ENCODE results near the gene AFF3. TPM values are rescaled to one million over a fixed set of nuclear protein-coding genes. Genes with fewer than 3 reads are reported as not detected.

Gene AFF3
- total RNA-seq, 1 experiment from 2014 or later = 0.07 TPM

- no peak for DNase-seq
- Histone ChIP-seq H3K4me3 (ENCODE audit: insufficient read depth, low read depth, low read length) (no peak overlapping the region), H3K27me3 (ENCODE audit: control insufficient read depth, insufficient read depth, low read length) (no peaks in the 10 kb centered on the region), H3K36me3 (replicated peaks; ENCODE audit: control insufficient read depth, insufficient read depth, low read length) (no peaks in the 10 kb centered on the region)
These were observed 435.7 kb downstream of the AFF3 start for GRCh38 chr2:99706735-99707134.

DNA sequence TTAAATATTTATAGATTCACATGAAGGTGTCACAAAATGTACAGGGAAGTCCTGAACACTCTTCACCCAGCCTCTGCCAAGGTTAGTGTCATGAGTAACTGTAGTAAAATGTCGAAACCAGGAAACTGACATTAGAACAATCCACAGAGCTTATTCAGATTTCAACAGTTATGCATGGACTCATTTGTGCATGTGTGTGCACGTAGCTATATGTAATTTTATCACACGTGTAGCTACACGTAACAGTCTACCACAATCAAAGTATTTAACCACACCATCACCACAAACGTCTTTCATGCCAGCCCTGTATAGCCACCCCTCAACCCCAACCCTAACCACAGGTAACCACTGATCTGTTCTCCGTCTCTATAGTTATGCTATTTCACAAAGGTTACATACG is 440.9 kb downstream of the AFF3 start:
- Histone ChIP-seq H3K4me3 (ENCODE audit: insufficient read depth, low read depth, low read length) (no peak overlapping the region), H3K36me3 (replicated peaks; ENCODE audit: control insufficient read depth, insufficient read depth, low read length) (no peaks in the 10 kb centered on the region), H3K27me3 (ENCODE audit: control insufficient read depth, insufficient read depth, low read length) (no peaks in the 10 kb centered on the region)
- no peak for DNase-seq

DNA sequence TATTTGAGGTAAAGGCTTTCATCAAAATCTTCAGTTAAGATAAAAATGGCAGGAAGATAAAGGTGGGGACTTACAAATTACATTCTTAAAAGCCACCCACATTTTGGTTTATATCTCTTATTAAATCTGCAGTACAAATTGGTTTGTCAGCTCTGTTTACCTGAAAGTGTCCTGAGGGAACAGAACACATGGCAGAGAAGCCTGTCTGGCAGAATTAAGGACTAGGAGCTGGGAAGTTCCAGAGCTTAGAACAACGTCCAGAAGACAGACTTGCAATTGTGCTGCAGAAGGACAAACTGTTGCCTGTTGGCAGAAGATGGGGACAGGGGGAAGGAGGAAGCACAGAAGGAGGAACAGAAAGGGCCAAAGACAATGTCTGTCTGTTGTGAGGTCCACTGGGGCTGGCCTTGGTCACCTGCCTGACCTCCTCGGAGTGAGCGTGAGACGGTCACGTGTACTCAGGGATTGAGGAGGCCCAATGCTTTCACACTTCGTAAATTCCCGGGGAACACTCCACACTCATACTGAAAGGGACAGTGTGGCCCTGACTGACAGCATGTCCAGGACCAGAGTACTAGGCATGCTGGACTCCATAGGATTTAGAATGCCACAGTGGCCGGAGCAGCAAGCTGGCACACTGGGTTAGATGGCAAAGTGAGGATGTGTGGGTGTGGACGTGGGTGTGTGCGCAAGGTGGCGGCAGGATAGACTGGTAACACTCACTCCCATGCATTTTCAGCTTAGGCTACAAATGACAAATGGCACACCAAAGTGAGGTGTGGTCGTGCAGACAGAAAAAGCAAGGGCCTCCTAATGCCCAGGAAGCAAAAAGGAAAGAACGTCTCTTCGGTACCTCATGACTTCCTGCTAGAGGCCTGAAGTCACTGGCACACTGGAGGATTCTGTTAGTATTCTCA is 441.6 kb downstream of the AFF3 start:
- H3K27me3 ChIP-seq (ENCODE audit: control insufficient read depth, insufficient read depth, low read length) = no peaks in the 10 kb centered on the region
- no peak for DNase-seq
- H3K36me3 ChIP-seq (replicated peaks; ENCODE audit: control insufficient read depth, insufficient read depth, low read length) = no peaks in the 10 kb centered on the region
- no peak overlapping the region for H3K4me3 ChIP-seq (ENCODE audit: insufficient read depth, low read depth, low read length)

DNA sequence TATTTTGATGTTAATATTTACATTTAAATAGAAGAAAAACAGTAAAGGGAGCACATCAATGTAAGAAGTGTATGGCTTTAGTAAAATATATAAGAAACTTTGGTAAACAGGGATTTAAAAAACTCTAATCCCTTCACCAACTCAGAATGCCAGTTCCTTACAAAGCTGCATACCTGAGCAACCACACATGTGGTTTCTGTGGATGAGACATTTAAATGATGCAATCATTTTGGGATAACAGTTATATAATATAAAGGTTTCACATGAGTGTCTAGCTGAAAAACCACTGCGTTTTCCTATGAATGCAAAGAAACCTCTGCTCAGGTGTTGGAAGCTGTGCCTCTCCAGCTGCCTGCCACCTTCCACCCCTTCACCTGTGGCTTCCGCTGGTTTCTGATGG is 443.5 kb downstream of the AFF3 start:
- DNase-seq = no peak
- H3K27me3 ChIP-seq (ENCODE audit: control insufficient read depth, insufficient read depth, low read length) = no peaks in the 10 kb centered on the region
- no peaks in the 10 kb centered on the region for H3K36me3 ChIP-seq (replicated peaks; ENCODE audit: control insufficient read depth, insufficient read depth, low read length)
- H3K4me3 ChIP-seq (ENCODE audit: insufficient read depth, low read depth, low read length) = no peak overlapping the region

GRCh38 chr2:99697811-99698568 is 444.4 kb downstream of the AFF3 start:
- DNase-seq = no peak
- no peaks in the 10 kb centered on the region for H3K36me3 ChIP-seq (replicated peaks; ENCODE audit: control insufficient read depth, insufficient read depth, low read length)
- no peak overlapping the region for H3K4me3 ChIP-seq (ENCODE audit: insufficient read depth, low read depth, low read length)
- no peaks in the 10 kb centered on the region for H3K27me3 ChIP-seq (ENCODE audit: control insufficient read depth, insufficient read depth, low read length)

- Histone ChIP-seq H3K36me3 (replicated peaks; ENCODE audit: control insufficient read depth, insufficient read depth, low read length) (no peaks in the 10 kb centered on the region), H3K4me3 (ENCODE audit: insufficient read depth, low read depth, low read length) (no peak overlapping the region), H3K27me3 (ENCODE audit: control insufficient read depth, insufficient read depth, low read length) (no peaks in the 10 kb centered on the region)
- DNase-seq = no peak
These were observed 446.5 kb downstream of the AFF3 start for GRCh38 chr2:99695944-99696253.

DNA sequence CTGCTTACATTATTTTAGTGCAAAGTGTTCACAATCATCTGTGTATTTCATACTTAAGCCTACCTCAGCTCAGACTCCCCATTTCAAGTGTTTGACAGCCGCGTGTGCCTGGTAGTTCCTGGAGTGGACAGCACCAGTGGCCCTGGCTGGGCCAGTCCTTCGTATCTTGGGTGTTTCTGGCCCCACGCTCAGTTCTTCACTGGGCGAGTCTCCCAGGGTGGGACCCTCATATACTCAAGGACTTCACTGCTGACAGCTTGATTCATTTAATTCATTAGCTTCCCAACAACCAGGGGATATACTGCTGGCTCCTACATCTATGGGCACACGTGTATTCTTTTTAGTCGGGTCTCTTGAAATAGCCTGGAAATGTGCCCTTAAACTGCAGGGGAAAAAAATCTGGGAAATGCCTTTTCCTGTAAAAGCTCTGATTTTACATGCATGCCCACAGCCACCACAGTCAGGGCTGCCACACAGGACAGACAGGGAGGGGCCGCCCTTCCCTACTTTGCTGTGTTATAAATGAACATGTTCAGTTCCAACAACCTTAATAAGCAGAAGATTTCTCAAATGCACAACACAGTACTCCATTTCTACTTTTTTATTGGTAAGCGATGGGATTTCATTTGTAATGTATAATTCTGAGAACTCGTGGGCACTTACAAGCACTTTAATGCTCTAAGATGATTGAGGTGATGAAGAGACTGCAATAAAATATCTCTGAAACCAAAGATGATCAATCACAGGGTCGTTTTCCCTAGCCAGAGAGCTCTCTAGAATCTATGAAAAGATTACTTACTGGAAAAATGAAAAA is 447.1 kb downstream of the AFF3 start:
- no peaks in the 10 kb centered on the region for H3K27me3 ChIP-seq (ENCODE audit: control insufficient read depth, insufficient read depth, low read length)
- no peak overlapping the region for H3K4me3 ChIP-seq (ENCODE audit: insufficient read depth, low read depth, low read length)
- no peak for DNase-seq
- H3K36me3 ChIP-seq (replicated peaks; ENCODE audit: control insufficient read depth, insufficient read depth, low read length) = no peaks in the 10 kb centered on the region

DNA sequence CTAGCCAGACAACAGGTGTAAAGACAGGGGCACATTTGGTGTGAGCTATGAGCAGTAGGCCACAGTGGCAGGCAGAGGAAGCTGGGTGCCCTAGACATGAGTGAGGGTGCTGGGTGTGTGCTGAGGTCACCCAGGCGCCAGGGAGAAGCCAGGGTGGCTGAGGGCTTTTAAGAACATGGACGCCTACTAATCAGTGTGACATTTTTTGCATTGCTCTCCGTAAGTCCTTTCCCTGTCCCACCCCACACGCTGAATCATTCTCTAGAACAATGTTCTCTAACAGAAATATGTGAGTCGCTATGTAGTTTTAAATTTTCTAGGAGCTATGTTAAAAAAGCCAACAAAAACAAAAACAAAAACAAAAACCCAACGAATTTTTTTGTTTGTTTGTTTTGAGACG is 448.1 kb downstream of the AFF3 start:
- no peak for DNase-seq
- Histone ChIP-seq H3K4me3 (ENCODE audit: insufficient read depth, low read depth, low read length) (no peak overlapping the region), H3K36me3 (replicated peaks; ENCODE audit: control insufficient read depth, insufficient read depth, low read length) (no peaks in the 10 kb centered on the region), H3K27me3 (ENCODE audit: control insufficient read depth, insufficient read depth, low read length) (no peaks in the 10 kb centered on the region)

DNA sequence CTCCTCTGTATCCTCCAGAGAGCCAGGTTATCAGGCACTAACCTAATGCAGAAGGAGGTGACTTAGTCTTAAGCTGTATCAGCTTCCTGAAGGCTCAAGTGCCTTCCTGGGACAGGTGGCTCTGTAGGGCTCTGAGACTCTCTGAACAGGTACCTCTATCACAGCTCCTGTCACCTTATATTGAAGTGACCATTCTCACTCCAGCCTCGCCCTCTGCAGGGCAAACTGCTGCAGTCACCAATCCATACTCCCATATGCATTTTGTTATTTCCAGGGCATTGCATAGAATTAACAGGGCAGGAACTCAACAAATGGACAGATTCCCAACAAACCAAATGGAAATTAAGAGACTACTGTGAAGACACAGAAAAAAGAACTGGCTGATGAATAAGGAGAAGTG is 449.6 kb downstream of the AFF3 start:
- H3K36me3 ChIP-seq (replicated peaks; ENCODE audit: control insufficient read depth, insufficient read depth, low read length) = no peaks in the 10 kb centered on the region
- no peak overlapping the region for H3K4me3 ChIP-seq (ENCODE audit: insufficient read depth, low read depth, low read length)
- no peaks in the 10 kb centered on the region for H3K27me3 ChIP-seq (ENCODE audit: control insufficient read depth, insufficient read depth, low read length)
- DNase-seq = peak; percentile 56

DNA sequence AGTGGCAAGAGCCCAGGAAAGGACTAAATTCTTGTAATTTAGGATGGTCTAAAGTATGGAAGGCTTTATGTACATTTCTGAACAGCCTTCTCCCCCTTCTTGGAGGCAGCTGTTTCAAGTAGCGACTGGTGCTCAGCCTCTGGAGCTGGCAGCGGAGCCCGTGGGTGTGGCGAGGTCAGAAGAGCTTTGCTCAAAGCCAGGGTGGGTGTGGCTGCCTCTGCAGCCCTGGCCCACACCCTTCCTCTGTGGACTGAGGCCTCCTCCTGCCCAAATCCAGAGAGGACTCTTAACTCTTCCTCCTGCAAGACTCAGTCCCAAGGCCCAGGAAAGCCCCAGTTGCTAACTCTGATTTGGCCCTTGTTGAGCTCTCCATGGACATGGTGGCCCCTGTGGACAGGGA is 450.5 kb downstream of the AFF3 start:
- no peak overlapping the region for H3K4me3 ChIP-seq (ENCODE audit: insufficient read depth, low read depth, low read length)
- H3K36me3 ChIP-seq (replicated peaks; ENCODE audit: control insufficient read depth, insufficient read depth, low read length) = no peaks in the 10 kb centered on the region
- no peak for DNase-seq

DNA sequence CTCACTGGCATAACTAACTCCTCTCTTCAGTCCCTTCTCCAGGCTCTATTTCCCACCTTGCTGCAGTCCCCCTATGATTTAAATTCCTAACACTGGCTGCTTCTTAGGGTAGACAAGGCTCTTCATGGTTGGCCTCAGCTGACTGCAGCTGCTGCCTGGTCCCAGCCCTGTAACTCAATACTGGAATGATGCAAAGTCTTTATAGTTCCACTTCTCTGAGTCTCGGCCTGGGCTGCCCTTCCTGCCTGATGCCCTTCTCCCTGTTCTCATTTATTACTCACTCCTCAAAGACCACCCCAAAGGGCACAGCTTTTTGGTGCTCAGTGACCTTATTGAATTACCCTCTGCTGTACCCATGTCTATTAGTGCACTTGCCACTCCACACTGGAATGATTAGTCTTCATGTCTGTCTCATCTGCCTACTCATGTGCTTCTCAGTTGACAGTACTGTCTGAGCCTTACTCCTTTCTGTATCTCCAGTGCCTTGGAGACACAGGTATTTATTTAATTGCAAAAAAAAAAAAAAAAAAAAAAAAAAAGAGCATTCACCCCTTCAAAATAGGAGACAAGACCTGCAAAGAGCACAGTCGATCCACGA is 453.1 kb downstream of the AFF3 start:
- DNase-seq = no peak
- Histone ChIP-seq H3K27me3 (ENCODE audit: control insufficient read depth, insufficient read depth, low read length) (no peaks in the 10 kb centered on the region), H3K4me3 (ENCODE audit: insufficient read depth, low read depth, low read length) (no peak overlapping the region), H3K36me3 (replicated peaks; ENCODE audit: control insufficient read depth, insufficient read depth, low read length) (no peaks in the 10 kb centered on the region)

More for the DNA sequence above, 450.5 kb downstream of the AFF3 start:
- no peaks in the 10 kb centered on the region for H3K27me3 ChIP-seq (ENCODE audit: control insufficient read depth, insufficient read depth, low read length)

DNA sequence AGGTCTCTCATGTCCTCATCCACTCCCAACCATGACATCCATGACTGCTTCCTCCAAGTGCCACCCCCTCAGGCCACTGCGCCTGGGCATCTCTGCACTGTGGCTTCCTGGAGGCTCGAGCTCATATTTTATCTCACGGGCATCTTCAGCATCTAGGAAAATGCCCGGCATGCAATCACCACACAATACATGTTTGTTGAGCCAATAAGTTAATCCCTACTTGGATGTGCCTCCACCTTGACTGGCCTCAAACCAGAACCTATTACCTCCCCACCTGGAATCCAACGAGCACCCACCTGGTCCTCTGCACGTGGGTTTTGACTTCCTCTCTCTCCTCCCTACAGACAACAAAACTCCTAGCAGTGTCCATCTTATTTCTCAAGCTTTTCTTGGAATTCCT is 453.7 kb downstream of the AFF3 start:
- no peak overlapping the region for H3K4me3 ChIP-seq (ENCODE audit: insufficient read depth, low read depth, low read length)
- H3K27me3 ChIP-seq (ENCODE audit: control insufficient read depth, insufficient read depth, low read length) = no peaks in the 10 kb centered on the region
- DNase-seq = no peak

GRCh38 chr2:99682275-99683060 is 459.9 kb downstream of the AFF3 start:
- H3K27me3 ChIP-seq (ENCODE audit: control insufficient read depth, insufficient read depth, low read length) = no peaks in the 10 kb centered on the region
- H3K36me3 ChIP-seq (replicated peaks; ENCODE audit: control insufficient read depth, insufficient read depth, low read length) = no peaks in the 10 kb centered on the region
- no peak for DNase-seq
- no peak overlapping the region for H3K4me3 ChIP-seq (ENCODE audit: insufficient read depth, low read depth, low read length)

More for the DNA sequence above, 453.7 kb downstream of the AFF3 start:
- no peaks in the 10 kb centered on the region for H3K36me3 ChIP-seq (replicated peaks; ENCODE audit: control insufficient read depth, insufficient read depth, low read length)

DNA sequence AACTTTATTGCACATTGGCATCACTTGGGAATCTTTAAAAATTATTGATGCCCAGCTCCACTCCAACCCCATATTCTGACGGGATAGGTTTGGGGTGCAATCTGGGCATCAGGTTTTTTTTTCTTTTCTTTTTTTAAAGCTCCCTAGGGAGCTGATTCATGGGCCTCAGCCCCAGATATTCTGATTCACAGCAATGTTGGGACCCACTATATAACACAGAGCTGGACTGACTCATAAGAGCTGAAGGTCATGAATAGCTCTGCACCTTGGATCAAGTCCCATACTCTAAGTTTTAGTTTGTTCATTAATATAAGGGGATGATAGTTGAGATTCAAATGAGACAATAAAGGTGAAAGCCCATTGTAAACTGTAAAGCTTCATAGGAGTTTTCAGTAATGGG is 461.4 kb downstream of the AFF3 start:
- H3K4me3 ChIP-seq (ENCODE audit: insufficient read depth, low read depth, low read length) = no peak overlapping the region
- DNase-seq = no peak
- no peaks in the 10 kb centered on the region for H3K36me3 ChIP-seq (replicated peaks; ENCODE audit: control insufficient read depth, insufficient read depth, low read length)
- H3K27me3 ChIP-seq (ENCODE audit: control insufficient read depth, insufficient read depth, low read length) = no peaks in the 10 kb centered on the region

Data from H7 (cell line).